Gastrocnemius medialis (tissue), 4 donors: ENCODE measurements around the gene MAD2L2. TPM values are rescaled to one million over a fixed set of nuclear protein-coding genes. Genes with fewer than 3 reads are reported as not detected.

Experiments
- ATAC-seq, 2 donors: fragments of 150-250 bp; one replicate each; pipeline ENCODE4 v1.9.1; 2016
- DNase-seq, 2 donors: peaks; one replicate each; pipeline ENCODE4 v3.0.0-alpha.2; 2019
- H3K27ac ChIP-seq, 4 donors: fragments of 200-600 bp; sonication (generic); 1 replicate in 1 of 4; 2 replicates in 3 of 4; pipeline ENCODE4 v1.5.1; 2016 to 2018; ENCODE audit warnings: mild to moderate bottlenecking in 2 of 4, moderate library complexity in 1 of 4
- H3K27me3 ChIP-seq, 3 donors: fragments of 200-600 bp; sonication (generic) in 2 of 3; 1 replicate in 1 of 3; 2 replicates in 2 of 3; pipeline versions ENCODE4 v1.5.1 to v1.6.0; 2016 to 2019; ENCODE audit warnings: mild to moderate bottlenecking in 1 of 3, moderate library complexity in 1 of 3
- H3K36me3 ChIP-seq, 2 donors: fragments of 200-600 bp; sonication (generic) in 1 of 2; one replicate each; pipeline ENCODE4 v1.5.1; 2017 to 2018
- H3K4me1 ChIP-seq, 2 donors: fragments of 200-600 bp; sonication (generic) in 1 of 2; one replicate each; pipeline ENCODE4 v1.5.1; 2016 to 2017; ENCODE audit warnings: mild to moderate bottlenecking in 2 of 2
- H3K4me3 ChIP-seq, 4 donors: fragments of 200-600 bp; sonication (generic) in 3 of 4; 1 replicate in 1 of 4; 2 replicates in 3 of 4; pipeline ENCODE4 v1.5.1; 2016 to 2019; ENCODE audit warnings: mild to moderate bottlenecking in 2 of 4
- H3K9me3 ChIP-seq, 3 donors: fragments of 200-600 bp; sonication (generic) in 2 of 3; 1 replicate in 1 of 3; 2 replicates in 2 of 3; pipeline ENCODE4 v1.5.1; 2016 to 2019
- CTCF ChIP-seq, 5 experiments: fragments of 450-650 bp in 3 of 5; fragments of 200-600 bp in 2 of 5; sonication (generic) in 2 of 5; IDR thresholded peaks in 4 of 5; conservative IDR thresholded peaks in 1 of 5; 1 replicate in 4 of 5; 2 replicates in 1 of 5; pipeline ENCODE4 v1.5.1; 2016 to 2019; ENCODE audit warnings: antibody characterized with exemption in 5 of 5, mild to moderate bottlenecking in 3 of 5, moderate library complexity in 3 of 5
- POLR2A ChIP-seq, 2 donors: fragments of 450-650 bp; IDR thresholded peaks; one replicate each; pipeline ENCODE4 v1.6.1; 2017; ENCODE audit warnings: antibody characterized with exemption in 2 of 2, mild to moderate bottlenecking in 2 of 2, moderate library complexity in 2 of 2
- in situ Hi-C, 4 donors: fragments of 200-750 bp; cut with MboI; loops; one replicate each; pipeline versions ENCODE4 v1.15.0 to v1.8.0; 2017; ENCODE audit warnings: low sequenced_read_pairs in 4 of 4
- intact Hi-C: fragments of 100-400 bp; cut with DNase I; formaldehyde crosslinking; loops from one replicate; pipeline ENCODE4 v1.15.1; 2023; ENCODE audit warnings: low total_unique reads
- total RNA-seq, 4 donors: library from RNA; depleted of rRNA; stranded (reverse); fragments of >200 nt; gene quantifications; one replicate each; pipeline versions ENCODE4 v1.1.0 to v1.2.3, GENCODE V29; 2016

Gene MAD2L2
- total RNA-seq, 4 donors from 2014 or later: 41.2 to 57.4 (median 46.9) TPM

GRCh38 chr1:11664336-11665065 is 16.4 kb downstream of the MAD2L2 start:
- peak; percentile 69 to 76 for ATAC-seq
- Histone ChIP-seq H3K4me1 (no peaks in the 10 kb centered on the region), H3K27ac (peak overlapping the region; percentile 68 to 82 (median 75)), H3K27me3 (no peaks in the 10 kb centered on the region), H3K4me3 (peak overlapping the region; percentile 67 to 75 (median 70)), H3K36me3 (no peaks in the 10 kb centered on the region), H3K9me3 (no peaks in the 10 kb centered on the region)
- in situ Hi-C loops: loop anchor here (5.0 to 10.0 kb wide), 2 partner anchors 50 to 53 kb away; no protein-coding TSS in a partner anchor
- intact Hi-C loops: loop anchor here (1.0 to 2.0 kb wide), 2 partner anchors 16 to 55 kb away; partner anchors contain the start of gene MAD2L2
- peak in 1 of 5 experiments; percentile 46 for TF ChIP-seq CTCF (IDR thresholded peaks at IDR 0.05 in 4 of 5, conservative IDR thresholded peaks at IDR 0.05 in 1 of 5)
- TF ChIP-seq POLR2A (IDR thresholded peaks at IDR 0.05): no peak
- no peak for DNase-seq

- H3K9me3 ChIP-seq: no peaks in the 10 kb centered on the region
- no peaks in the 10 kb centered on the region for H3K4me1 ChIP-seq
- intact Hi-C loops: no loop called here
- H3K27ac ChIP-seq: no peak overlapping the region
- no peaks in the 10 kb centered on the region for H3K27me3 ChIP-seq
- DNase-seq (no peak), ATAC-seq (no peak)
- no peaks in the 10 kb centered on the region for H3K36me3 ChIP-seq
- in situ Hi-C loops: loop anchor here (5.0 to 10.0 kb wide), 2 partner anchors 54 to 56 kb away; no protein-coding TSS in a partner anchor
- TF ChIP-seq POLR2A (IDR thresholded peaks at IDR 0.05) (no peak), CTCF (IDR thresholded peaks at IDR 0.05 in 4 of 5, conservative IDR thresholded peaks at IDR 0.05 in 1 of 5) (no peak)
- H3K4me3 ChIP-seq: no peak overlapping the region
These were observed 19.8 kb downstream of the MAD2L2 start for GRCh38 chr1:11661103-11661502.

GRCh38 chr1:11659748-11660147 is 21.2 kb downstream of the MAD2L2 start:
- DNase-seq (no peak), ATAC-seq (no peak)
- Histone ChIP-seq H3K36me3 (no peaks in the 10 kb centered on the region), H3K4me3 (no peak overlapping the region), H3K27ac (no peak overlapping the region), H3K9me3 (no peaks in the 10 kb centered on the region), H3K27me3 (no peaks in the 10 kb centered on the region), H3K4me1 (peaks cover 7 to 10% of the 10 kb centered on the region in 2 donors)
- TF ChIP-seq POLR2A (IDR thresholded peaks at IDR 0.05): no peak
- no peak for TF ChIP-seq CTCF (IDR thresholded peaks at IDR 0.05 in 4 of 5, conservative IDR thresholded peaks at IDR 0.05 in 1 of 5)
- in situ Hi-C loops (loop anchor here (5.0 to 10.0 kb wide), 2 partner anchors 55 to 58 kb away; no protein-coding TSS in a partner anchor), intact Hi-C loops (no loop called here)

GRCh38 chr1:11658542-11658941 is 22.4 kb downstream of the MAD2L2 start:
- TF ChIP-seq CTCF (IDR thresholded peaks at IDR 0.05 in 4 of 5, conservative IDR thresholded peaks at IDR 0.05 in 1 of 5): no peak
- TF ChIP-seq POLR2A (IDR thresholded peaks at IDR 0.05): no peak
- no peak overlapping the region for H3K4me3 ChIP-seq
- in situ Hi-C loops: no loop called here
- DNase-seq (no peak), ATAC-seq (no peak)
- H3K9me3 ChIP-seq: no peaks in the 10 kb centered on the region
- H3K27me3 ChIP-seq: no peaks in the 10 kb centered on the region
- H3K36me3 ChIP-seq: no peaks in the 10 kb centered on the region
- H3K27ac ChIP-seq: no peak overlapping the region
- intact Hi-C loops: no loop called here
- peaks cover 7 to 10% of the 10 kb centered on the region in 2 donors for H3K4me1 ChIP-seq
